Activated CD4-positive, alpha-beta T cell treated with anti-CD3 and anti-CD28 coated beads for 36 hours (primary cell): ENCODE results near the gene ARSK. TPM values are rescaled to one million over a fixed set of nuclear protein-coding genes. Genes with fewer than 3 reads are reported as not detected.
A peak's percentile ranks its signal among the peaks of the same experiment; 100 is the strongest.

Source experiments
- ATAC-seq: fragments of 200-7000 bp; cut with Tn5 transposase; one replicate; pipeline ENCODE4 v1.10.0; 2021; ENCODE audit warnings: mild to moderate bottlenecking, moderate library complexity
- CTCF ChIA-PET: fragments of 350-600 bp; sonication (Branson Sonifier 250); formaldehyde crosslinking; loops from one replicate; lab custom pipeline; 2021; ENCODE audit warnings: antibody characterized with exemption; lab: Charles Lee
- POLR2A ChIA-PET: fragments of 350-600 bp; sonication (Branson Sonifier 250); formaldehyde crosslinking; loops from one replicate; lab custom pipeline; 2021; ENCODE audit warnings: antibody characterized with exemption, inconsistent platforms; lab: Charles Lee
- DNase-seq: peaks from one replicate; pipeline ENCODE4 v3.0.0-alpha.2; 2020
- H3K27ac Mint-ChIP-seq: one replicate; pipeline ENCODE4 v1.8.0; 2021; ENCODE audit warnings: mixed read lengths
- H3K27me3 Mint-ChIP-seq: one replicate; pipeline ENCODE4 v1.8.0; 2021; ENCODE audit warnings: mixed read lengths
- H3K36me3 Mint-ChIP-seq: one replicate; pipeline ENCODE4 v1.8.0; 2021; ENCODE audit warnings: low read depth, mixed read lengths
- H3K4me1 Mint-ChIP-seq: one replicate; pipeline ENCODE4 v1.8.0; 2021; ENCODE audit warnings: mixed read lengths
- H3K4me3 Mint-ChIP-seq: one replicate; pipeline ENCODE4 v1.8.0; 2021; ENCODE audit warnings: mild to moderate bottlenecking, moderate library complexity, mixed read lengths
- H3K9me3 Mint-ChIP-seq: one replicate; pipeline ENCODE4 v1.8.0; 2021; ENCODE audit warnings: low read depth, mixed read lengths
- intact Hi-C, 2 experiments: fragments of 100-400 bp; cut with DNase I in 1 of 2; cut with micrococcal nuclease in 1 of 2; formaldehyde crosslinking; loops; one replicate each; pipeline versions ENCODE4 v1.14.2 to v1.15.1; 2022 to 2024; cut with DNase I, micrococcal nuclease
- total RNA-seq, 2 experiments: library from RNA; stranded (reverse); gene quantifications; one replicate each; pipeline ENCODE4 v1.2.3, GENCODE V29; 2021

Gene ARSK
- total RNA-seq, 2 experiments from 2014 or later: 4.6 to 5.3 TPM

DNA sequence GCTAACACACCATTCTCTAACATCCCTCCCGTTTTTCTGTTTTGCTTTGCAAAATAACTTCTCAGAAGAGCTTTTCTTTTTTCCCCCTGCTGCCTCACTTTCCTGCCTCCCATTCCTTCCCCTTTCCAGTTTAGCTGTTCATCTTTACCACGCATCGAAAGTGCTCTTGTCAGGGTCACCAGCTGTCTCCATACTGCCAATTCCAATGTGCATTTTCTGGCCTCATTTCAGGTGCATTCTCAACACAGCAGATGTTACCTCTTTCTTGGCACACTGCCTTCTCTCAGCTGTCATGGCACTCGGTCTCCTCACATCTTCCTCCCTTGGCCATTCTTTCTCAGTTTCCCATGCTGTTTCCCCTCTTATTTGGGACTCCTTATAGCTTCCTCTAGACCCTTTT, 9.5 kb downstream of the ARSK start:
- CTCF ChIA-PET: no interaction called here
- H3K27ac Mint-ChIP-seq: no peak overlapping the region
- H3K4me1 Mint-ChIP-seq: peaks cover 5% of the 10 kb centered on the region

DNA sequence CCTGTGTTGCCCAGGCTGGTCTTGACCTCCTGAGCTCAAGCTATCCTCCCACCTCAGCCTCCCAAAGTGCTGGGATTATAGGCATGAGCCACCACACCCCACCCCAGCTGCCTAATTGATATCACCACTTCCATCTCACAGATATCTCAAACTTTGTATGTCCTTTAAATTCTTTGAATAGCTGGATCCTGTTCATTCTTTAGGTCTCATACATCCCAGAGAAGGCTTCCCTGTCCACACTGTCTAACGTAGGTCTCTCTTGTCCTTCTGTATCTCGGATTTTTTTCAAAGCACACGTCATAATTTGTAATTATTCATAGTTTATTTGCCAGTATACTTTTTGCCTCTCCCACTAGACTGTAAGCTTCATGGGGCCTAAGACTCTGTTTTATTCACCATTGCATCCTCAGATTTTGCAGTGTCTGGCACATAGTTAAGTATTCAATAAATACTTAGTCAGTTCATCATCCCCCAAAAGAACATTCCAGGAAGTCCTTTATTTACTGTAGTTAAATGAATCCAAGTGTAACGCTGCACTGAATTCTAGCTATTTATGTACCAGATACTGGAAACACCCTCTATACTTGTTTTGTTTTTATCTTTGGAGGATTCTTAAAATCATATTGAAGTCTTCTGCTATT, 10.5 kb downstream of the ARSK start:
- Mint-ChIP-seq H3K27ac (no peak overlapping the region), H3K4me3 (no peak overlapping the region), H3K9me3 (no peaks in the 10 kb centered on the region), H3K36me3 (peaks cover 17% of the 10 kb centered on the region), H3K27me3 (no peaks in the 10 kb centered on the region), H3K4me1 (peaks cover 5% of the 10 kb centered on the region)
- ATAC-seq (no peak), DNase-seq (no peak)
- ChIA-PET CTCF (interaction anchor here (0.8 kb wide), 1 partner anchor 19 kb away, joined by 3 read pairs; no protein-coding TSS in a partner anchor), POLR2A (no interaction called here)
- intact Hi-C loops: no loop called here

More for the DNA sequence above, 9.5 kb downstream of the ARSK start:
- POLR2A ChIA-PET: interaction anchor here (1.0 kb wide), 1 partner anchor 9 kb away, joined by 3 read pairs; the partner anchor contains the start of genes ARSK and SKIC3
- ATAC-seq (no peak), DNase-seq (no peak)
- Mint-ChIP-seq H3K4me3 (no peak overlapping the region), H3K9me3 (no peaks in the 10 kb centered on the region), H3K36me3 (peaks cover 17% of the 10 kb centered on the region), H3K27me3 (no peaks in the 10 kb centered on the region)
- intact Hi-C loops: no loop called here

DNA sequence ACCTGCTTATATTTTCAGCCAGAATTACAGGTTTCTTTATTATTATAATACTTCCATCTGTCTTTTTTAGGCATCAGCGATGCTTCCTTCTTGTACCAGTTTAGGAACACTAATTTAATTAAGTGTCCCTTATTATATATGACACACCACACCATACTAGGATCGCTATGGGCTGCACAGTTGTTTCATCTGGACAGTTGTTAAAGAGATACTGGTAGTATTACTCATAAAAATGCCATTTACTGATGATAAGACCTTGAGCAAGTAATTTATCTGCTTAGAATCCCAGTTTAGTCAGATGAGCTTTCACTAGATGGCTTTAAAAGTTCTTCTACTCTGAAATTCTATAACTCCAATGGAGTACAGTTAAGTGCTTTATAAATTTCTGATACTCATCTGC, 17.1 kb downstream of the ARSK start:
- DNase-seq: no peak
- POLR2A ChIA-PET: no interaction called here

DNA sequence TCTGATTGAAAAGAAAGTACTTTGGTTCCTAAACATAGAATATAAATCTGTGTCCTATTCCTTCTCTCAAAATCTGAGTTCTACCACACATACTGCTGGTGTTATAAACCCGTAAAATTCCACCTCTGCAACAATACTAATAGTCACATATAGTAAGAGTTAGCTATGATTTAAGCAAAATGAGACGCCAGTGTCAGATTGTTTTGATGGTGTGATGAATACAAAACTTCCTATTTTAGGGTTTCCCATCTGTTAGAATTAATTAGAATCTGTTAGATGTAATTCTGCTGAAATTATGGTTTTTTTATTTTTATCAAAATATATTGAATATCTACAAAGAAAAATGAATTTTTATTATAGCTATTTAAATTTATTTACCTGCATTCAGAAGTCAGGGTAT, 26.7 kb downstream of the ARSK start:
- intact Hi-C loops: no loop called here
- H3K36me3 Mint-ChIP-seq: peaks cover 20% of the 10 kb centered on the region
- ATAC-seq: no peak
- H3K4me1 Mint-ChIP-seq: no peaks in the 10 kb centered on the region
- POLR2A ChIA-PET: no interaction called here
- no peak overlapping the region for H3K4me3 Mint-ChIP-seq
- CTCF ChIA-PET: interaction anchor here (1.1 kb wide), 1 partner anchor 84 kb away, joined by 3 read pairs; no protein-coding TSS in a partner anchor
- H3K27ac Mint-ChIP-seq: no peak overlapping the region
- H3K9me3 Mint-ChIP-seq: no peaks in the 10 kb centered on the region
- H3K27me3 Mint-ChIP-seq: no peaks in the 10 kb centered on the region
- no peak for DNase-seq

More for the DNA sequence above, 17.1 kb downstream of the ARSK start:
- Mint-ChIP-seq H3K27ac (no peak overlapping the region), H3K27me3 (no peaks in the 10 kb centered on the region), H3K4me1 (no peaks in the 10 kb centered on the region), H3K36me3 (peaks cover 38% of the 10 kb centered on the region), H3K9me3 (peaks cover 3% of the 10 kb centered on the region), H3K4me3 (no peak overlapping the region)
- intact Hi-C loops: no loop called here
- CTCF ChIA-PET: interaction anchor here (0.6 kb wide), 1 partner anchor 772 kb away, joined by 4 read pairs; no protein-coding TSS in a partner anchor
- ATAC-seq: no peak

DNA sequence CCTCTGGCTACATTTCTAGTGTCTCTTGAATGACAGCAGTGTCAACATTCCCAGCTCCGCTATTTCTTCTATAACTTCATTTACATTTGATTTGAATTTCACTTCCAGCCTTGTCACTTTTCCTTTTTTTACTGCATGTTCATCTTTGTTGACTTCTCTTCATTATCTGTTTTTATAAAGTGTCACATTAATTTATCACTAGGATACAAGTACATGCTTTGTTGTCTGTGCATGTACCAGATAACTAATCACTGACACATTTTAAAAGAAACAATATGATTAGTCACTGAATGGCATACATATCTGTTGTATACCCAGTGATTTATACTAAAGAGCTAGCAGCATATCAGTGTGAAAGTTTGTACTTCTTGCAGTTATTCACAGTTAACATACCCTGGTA, 29.1 kb downstream of the ARSK start:
- POLR2A ChIA-PET: no interaction called here
- Mint-ChIP-seq H3K27ac (no peak overlapping the region), H3K27me3 (no peaks in the 10 kb centered on the region), H3K36me3 (peaks cover 18% of the 10 kb centered on the region), H3K4me3 (no peak overlapping the region), H3K9me3 (no peaks in the 10 kb centered on the region), H3K4me1 (no peaks in the 10 kb centered on the region)
- CTCF ChIA-PET: no interaction called here
- no peak for DNase-seq
- intact Hi-C loops: no loop called here
- ATAC-seq: no peak

DNA sequence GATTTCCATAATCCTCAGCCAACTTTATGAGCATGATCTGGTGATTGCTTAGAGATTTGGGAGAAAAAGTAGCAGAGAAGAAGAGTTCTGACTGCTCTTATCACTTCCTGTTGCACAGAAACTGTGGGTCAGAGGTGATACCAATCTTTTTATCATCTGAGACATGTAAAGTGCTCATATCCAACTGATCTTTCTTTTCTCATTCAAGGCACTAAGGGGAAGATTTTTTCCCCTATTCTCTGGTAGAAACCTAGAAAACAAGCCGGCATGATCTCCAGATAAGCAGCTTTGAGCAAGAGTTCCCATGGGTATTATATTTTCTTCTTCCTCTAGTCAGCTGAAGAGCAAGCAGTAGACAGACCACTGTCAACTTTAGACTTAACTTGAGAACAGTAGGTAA, 36.0 kb downstream of the ARSK start:
- peaks cover 7% of the 10 kb centered on the region for H3K36me3 Mint-ChIP-seq
- ATAC-seq: peak; percentile 25

DNA sequence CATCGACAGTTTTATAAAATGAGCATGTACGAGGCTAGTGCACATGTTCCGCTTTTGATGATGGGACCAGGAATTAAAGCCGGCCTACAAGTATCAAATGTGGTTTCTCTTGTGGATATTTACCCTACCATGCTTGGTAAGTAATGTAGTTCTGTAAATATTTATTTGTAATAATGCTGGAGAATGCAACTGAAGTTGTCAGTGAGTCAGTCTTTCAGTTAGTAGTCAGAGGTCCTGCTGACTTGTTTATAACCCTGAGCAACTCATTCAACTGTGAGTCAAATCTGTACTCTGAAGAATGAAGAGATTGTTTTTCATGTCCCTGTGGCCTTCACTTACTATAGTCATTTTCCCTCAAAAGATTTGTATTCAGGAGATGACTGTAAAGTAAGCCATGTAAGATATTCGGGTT, 36.6 kb downstream of the ARSK start:
- ChIA-PET CTCF (no interaction called here), POLR2A (no interaction called here)
- Mint-ChIP-seq H3K4me1 (peaks cover 30% of the 10 kb centered on the region), H3K9me3 (no peaks in the 10 kb centered on the region), H3K27ac (peak overlapping the region; percentile 62), H3K4me3 (no peak overlapping the region), H3K27me3 (no peaks in the 10 kb centered on the region), H3K36me3 (peaks cover 7% of the 10 kb centered on the region)
- intact Hi-C loops: loop anchor here (1.0 to 10.0 kb wide), 7 partner anchors 24 to 307 kb away; partner anchors contain the start of genes ARSK (in 2 of the 2), GPR150 (in 1 of the 2) and MCTP1 (in 1 of the 2)
- ATAC-seq (peak; percentile 95), DNase-seq (no peak)

More for the DNA sequence above, 36.0 kb downstream of the ARSK start:
- DNase-seq: no peak
- CTCF ChIA-PET: no interaction called here
- peak overlapping the region; percentile 62 for H3K27ac Mint-ChIP-seq
- H3K9me3 Mint-ChIP-seq: no peaks in the 10 kb centered on the region
- H3K4me1 Mint-ChIP-seq: peaks cover 30% of the 10 kb centered on the region
- intact Hi-C loops: loop anchor here (1.0 to 10.0 kb wide), 7 partner anchors 24 to 306 kb away; partner anchors contain the start of genes ARSK (in 2 of the 2), GPR150 (in 1 of the 2) and MCTP1 (in 1 of the 2)
- no peak overlapping the region for H3K4me3 Mint-ChIP-seq
- POLR2A ChIA-PET: no interaction called here
- no peaks in the 10 kb centered on the region for H3K27me3 Mint-ChIP-seq

DNA sequence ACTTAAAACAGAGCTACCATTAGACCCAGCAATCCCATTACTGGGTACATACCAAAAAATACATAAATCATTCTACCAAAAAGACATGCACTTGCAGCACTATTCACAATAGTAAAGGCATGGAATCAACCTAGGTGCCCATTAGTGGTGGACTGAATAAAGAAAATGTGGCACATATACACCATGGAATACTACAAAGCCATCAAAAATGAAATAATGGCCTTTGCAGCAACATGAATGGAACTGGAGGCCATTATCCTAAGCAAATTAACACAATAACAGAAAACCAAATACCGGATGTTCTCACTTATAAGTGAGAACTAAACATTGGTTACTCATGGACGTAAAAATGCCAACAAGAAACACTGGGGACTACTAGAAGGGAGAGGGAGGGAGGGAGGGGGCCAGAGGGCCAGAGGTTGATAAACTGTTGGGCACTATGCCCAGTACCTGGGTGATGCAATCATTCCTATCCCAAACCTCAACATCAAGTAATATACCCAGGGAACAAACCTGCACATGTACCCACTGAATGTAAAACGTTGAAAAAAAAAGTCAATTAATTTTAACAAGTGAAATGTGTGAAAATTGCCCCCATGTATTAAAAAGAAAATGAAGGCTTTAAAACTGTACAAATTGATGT, 40.5 kb downstream of the ARSK start:
- no peak for ATAC-seq
- no peak overlapping the region for H3K27ac Mint-ChIP-seq
- POLR2A ChIA-PET: no interaction called here
- H3K36me3 Mint-ChIP-seq: peaks cover 5% of the 10 kb centered on the region
- no peaks in the 10 kb centered on the region for H3K9me3 Mint-ChIP-seq
- H3K4me3 Mint-ChIP-seq: no peak overlapping the region
- H3K4me1 Mint-ChIP-seq: peaks cover 24% of the 10 kb centered on the region
- intact Hi-C loops: loop anchor here in 1 of 2 experiments (10.0 kb wide), 1 partner anchor 311 kb away; the partner anchor contains the start of gene MCTP1
- DNase-seq: no peak
- no peaks in the 10 kb centered on the region for H3K27me3 Mint-ChIP-seq
- CTCF ChIA-PET: no interaction called here

DNA sequence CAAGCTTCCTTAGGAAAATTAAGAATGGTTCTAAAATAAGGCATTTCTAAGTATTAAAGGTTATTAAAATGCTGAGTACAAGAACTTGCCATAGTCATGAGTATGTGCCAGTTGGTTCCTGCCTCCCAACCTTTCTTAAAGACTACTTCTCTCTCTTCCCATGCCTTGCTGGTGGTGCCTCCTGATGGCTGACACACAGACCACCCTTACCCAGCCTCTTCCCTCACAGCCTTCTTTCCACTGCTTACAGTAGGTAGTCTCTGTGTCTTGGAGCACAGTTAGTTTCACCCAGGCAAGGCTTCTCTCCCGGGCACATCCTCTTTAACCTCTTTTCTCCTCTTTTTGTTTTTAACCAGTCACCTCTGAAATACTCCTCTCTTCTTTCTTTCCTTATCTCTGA, 44.4 kb downstream of the ARSK start:
- ChIA-PET POLR2A (no interaction called here), CTCF (interaction anchor here (1.0 to 1.1 kb wide), 2 partner anchors 9 to 11 kb away, joined by 3 to 4 read pairs; no protein-coding TSS in a partner anchor)
- no peak overlapping the region for H3K27ac Mint-ChIP-seq
- H3K36me3 Mint-ChIP-seq: peaks cover 5% of the 10 kb centered on the region
- H3K4me1 Mint-ChIP-seq: no peaks in the 10 kb centered on the region
- no peaks in the 10 kb centered on the region for H3K27me3 Mint-ChIP-seq
- H3K4me3 Mint-ChIP-seq: no peak overlapping the region
- no peaks in the 10 kb centered on the region for H3K9me3 Mint-ChIP-seq
- intact Hi-C loops: loop anchor here in 1 of 2 experiments (10.0 kb wide), 1 partner anchor 314 kb away; the partner anchor contains the start of gene MCTP1
- no peak for ATAC-seq
- DNase-seq: no peak

DNA sequence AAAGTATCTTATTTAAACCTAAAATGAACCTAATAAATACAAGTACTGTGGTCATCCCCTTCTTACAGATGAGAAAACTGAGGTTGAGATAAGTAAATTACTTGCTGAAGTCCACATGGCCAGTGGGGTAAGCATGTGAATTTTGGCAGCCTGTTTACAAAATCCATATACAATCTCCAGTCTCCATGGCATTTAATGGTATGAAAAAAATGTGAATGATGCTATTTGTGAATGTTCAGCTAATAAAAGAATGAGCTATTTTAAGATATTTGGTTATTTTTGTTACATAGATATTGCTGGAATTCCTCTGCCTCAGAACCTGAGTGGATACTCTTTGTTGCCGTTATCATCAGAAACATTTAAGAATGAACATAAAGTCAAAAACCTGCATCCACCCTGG, 45.7 kb downstream of the ARSK start:
- Mint-ChIP-seq H3K4me3 (no peak overlapping the region), H3K4me1 (no peaks in the 10 kb centered on the region), H3K36me3 (peaks cover 9% of the 10 kb centered on the region), H3K27me3 (no peaks in the 10 kb centered on the region), H3K27ac (no peak overlapping the region), H3K9me3 (no peaks in the 10 kb centered on the region)
- DNase-seq (no peak), ATAC-seq (no peak)
- intact Hi-C loops: no loop called here
- ChIA-PET CTCF (interaction anchor here (1.1 kb wide), 1 partner anchor 8 kb away, joined by 3 read pairs; no protein-coding TSS in a partner anchor), POLR2A (no interaction called here)

DNA sequence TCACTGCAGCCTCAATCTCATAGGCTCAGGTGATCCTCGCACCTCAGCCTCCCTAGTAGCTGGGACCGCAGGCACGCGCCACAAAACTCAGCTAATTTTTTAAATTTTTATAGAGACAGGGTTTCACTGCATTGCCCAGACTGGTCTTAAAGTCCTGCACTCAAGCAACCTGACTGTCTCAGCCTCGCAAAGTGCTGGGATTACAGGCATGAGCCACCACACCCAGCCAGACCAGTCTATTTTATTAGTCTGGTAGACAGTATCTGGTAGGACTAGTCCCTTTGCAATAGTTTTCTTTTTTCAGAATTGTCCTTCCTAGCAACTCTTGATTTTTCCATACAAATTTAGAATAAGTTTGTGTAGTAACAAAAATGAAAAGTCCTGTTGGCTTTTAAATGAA, 50.9 kb downstream of the ARSK start:
- ATAC-seq (no peak), DNase-seq (no peak)
- intact Hi-C loops: no loop called here
- H3K4me3 Mint-ChIP-seq: no peak overlapping the region
- H3K9me3 Mint-ChIP-seq: no peaks in the 10 kb centered on the region
- CTCF ChIA-PET: no interaction called here
- H3K4me1 Mint-ChIP-seq: no peaks in the 10 kb centered on the region
- H3K27ac Mint-ChIP-seq: no peak overlapping the region
- H3K27me3 Mint-ChIP-seq: no peaks in the 10 kb centered on the region
- POLR2A ChIA-PET: no interaction called here
- H3K36me3 Mint-ChIP-seq: peaks cover 9% of the 10 kb centered on the region
